Measurements from ENCODE around the gene FREM1.

FREM1 gene

DNA sequence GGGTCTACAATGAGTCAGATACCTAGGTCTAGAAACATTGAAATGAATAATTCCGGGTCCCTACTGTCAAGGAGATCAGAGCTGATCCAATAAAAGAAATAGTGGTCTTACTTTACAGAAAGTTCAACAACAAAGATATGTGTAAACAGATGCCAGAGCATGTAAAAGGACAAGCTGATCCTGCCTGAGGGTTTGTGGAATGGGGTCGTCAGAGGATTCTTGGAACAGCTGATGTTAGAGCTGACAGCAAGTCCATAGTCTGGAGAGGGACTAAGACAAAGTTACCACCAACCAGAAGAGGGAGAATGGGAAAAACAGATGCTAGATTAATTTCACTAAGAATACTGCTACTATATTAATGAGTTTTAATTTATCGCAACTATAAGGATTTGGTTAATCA lies 71.5 kb downstream of the FREM1 start:
- H3K4me3 ChIP-seq (replicated peaks; ENCODE audit: low read depth, low read length): no peak overlapping the region
- no peak for DNase-seq (ENCODE audit: low read depth)
- TF ChIP-seq, protein P1, sequence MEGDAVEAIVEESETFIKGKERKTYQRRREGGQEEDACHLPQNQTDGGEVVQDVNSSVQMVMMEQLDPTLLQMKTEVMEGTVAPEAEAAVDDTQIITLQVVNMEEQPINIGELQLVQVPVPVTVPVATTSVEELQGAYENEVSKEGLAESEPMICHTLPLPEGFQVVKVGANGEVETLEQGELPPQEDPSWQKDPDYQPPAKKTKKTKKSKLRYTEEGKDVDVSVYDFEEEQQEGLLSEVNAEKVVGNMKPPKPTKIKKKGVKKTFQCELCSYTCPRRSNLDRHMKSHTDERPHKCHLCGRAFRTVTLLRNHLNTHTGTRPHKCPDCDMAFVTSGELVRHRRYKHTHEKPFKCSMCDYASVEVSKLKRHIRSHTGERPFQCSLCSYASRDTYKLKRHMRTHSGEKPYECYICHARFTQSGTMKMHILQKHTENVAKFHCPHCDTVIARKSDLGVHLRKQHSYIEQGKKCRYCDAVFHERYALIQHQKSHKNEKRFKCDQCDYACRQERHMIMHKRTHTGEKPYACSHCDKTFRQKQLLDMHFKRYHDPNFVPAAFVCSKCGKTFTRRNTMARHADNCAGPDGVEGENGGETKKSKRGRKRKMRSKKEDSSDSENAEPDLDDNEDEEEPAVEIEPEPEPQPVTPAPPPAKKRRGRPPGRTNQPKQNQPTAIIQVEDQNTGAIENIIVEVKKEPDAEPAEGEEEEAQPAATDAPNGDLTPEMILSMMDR (IDR thresholded peaks at IDR 0.05; ENCODE audit: low read length, missing control alignments): no peak

DNA sequence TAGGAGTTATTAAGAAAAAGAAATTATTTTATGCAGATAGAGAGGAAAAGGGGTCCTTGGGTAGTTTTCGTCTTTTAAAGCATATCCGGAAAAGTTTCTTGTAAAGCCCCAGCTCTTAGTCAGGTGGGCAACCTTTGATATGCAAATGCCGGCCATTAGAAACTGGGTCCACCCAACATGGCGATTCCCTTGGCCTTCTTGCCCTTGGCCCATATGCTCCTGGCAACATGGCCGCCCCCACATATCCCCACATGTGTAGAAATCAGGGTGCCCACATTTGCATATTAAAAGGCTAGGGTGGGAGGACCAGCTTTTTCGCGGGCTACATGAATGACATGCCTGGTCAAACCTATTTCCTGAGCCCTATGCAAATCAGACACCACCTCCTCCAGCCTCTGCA lies 73.3 kb downstream of the FREM1 start:
- H3K4me3 ChIP-seq (replicated peaks; ENCODE audit: low read depth, low read length): no peak overlapping the region
- DNase-seq (ENCODE audit: low read depth): no peak
- TF ChIP-seq, protein P1 (IDR thresholded peaks at IDR 0.05; ENCODE audit: low read length, missing control alignments): no peak

DNA sequence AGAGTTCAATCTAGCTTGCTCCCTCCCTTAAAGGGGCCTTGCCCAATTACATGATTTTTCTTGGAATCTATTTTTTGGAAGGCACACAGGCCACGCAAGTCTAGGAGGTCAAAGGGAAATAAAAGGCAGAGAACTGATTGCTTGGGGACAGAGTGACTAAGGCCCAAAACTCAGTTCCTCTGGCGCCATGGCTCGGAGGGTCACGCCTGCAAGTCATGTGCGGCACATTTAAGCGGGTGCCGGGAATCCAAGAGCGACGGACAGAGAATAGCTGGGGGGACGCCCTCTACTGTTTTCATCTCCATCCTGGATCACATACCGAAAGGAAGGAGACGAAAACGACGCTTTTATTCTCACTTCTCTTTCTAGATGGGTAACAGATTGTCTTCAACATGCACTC lies 78.6 kb downstream of the FREM1 start:
- TF ChIP-seq, protein P1 (IDR thresholded peaks at IDR 0.05; ENCODE audit: low read length, missing control alignments): no peak
- H3K4me3 ChIP-seq (replicated peaks; ENCODE audit: low read depth, low read length): no peak overlapping the region
- DNase-seq (ENCODE audit: low read depth): no peak

DNA sequence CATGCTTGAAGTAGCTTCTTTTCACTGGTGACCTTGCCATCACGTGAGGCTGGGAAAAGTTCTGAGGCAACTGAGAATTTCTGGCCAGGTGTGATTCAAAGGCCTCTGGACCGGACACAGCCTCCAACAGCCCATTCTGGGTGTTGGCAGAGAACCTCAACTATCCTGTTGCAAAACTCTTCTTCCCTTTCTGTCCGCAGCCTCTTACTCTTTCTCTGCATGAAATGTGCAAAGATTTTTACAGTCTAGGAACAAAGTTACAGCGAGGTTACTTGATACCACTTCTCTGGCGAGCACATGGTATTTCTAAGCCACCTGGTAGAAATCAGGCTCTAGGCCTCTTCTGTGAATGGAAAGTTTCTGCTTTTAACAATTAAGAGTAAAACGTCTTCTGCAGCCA lies 79.2 kb downstream of the FREM1 start:
- DNase-seq (ENCODE audit: low read depth): no peak
- no peak overlapping the region for H3K4me3 ChIP-seq (replicated peaks; ENCODE audit: low read depth, low read length)
- TF ChIP-seq, protein P1 (IDR thresholded peaks at IDR 0.05; ENCODE audit: low read length, missing control alignments): no peak

DNA sequence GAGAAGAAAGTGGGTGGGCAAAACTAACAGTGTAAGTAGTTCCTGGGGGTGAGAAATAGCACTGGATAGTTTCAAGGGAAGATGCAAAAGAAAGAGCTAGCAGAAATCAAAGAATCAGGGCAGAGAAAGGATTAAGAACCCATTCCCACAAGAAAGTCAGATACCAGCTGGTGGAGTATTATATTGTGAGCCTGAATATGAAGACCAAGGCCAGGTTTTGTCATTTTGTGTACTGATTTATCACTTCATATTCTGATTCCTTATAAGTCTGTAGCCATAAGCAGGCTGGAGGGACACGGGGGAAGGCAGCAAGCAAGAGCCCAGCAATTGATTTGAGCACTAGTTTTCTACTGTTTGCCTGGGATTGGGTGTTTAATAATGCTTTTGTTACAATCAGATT lies 80.2 kb downstream of the FREM1 start:
- no peak for DNase-seq (ENCODE audit: low read depth)
- TF ChIP-seq, protein P1 (IDR thresholded peaks at IDR 0.05; ENCODE audit: low read length, missing control alignments): no peak
- H3K4me3 ChIP-seq (replicated peaks; ENCODE audit: low read depth, low read length): no peak overlapping the region

DNA sequence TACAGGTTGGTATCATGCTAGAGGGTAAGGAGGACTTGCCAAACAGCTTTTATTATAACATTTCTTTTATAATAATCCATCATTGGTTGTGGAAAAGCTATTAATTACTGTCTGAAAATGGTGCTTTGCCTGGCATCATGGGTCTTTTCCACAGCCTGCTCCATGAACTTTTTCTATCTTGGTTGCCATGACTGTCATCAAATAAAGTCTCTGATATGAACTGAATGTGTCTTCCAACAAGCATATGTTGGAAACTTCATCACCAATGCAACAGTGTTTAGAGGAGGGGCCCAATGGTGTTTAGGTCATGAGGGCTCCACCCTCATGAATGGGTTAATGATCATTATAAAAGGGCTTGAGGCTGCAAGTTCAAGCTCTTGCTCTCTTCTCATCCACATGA lies 81.0 kb downstream of the FREM1 start:
- H3K4me3 ChIP-seq (replicated peaks; ENCODE audit: low read depth, low read length): no peak overlapping the region
- no peak for DNase-seq (ENCODE audit: low read depth)
- TF ChIP-seq, protein P1 (IDR thresholded peaks at IDR 0.05; ENCODE audit: low read length, missing control alignments): no peak

DNA sequence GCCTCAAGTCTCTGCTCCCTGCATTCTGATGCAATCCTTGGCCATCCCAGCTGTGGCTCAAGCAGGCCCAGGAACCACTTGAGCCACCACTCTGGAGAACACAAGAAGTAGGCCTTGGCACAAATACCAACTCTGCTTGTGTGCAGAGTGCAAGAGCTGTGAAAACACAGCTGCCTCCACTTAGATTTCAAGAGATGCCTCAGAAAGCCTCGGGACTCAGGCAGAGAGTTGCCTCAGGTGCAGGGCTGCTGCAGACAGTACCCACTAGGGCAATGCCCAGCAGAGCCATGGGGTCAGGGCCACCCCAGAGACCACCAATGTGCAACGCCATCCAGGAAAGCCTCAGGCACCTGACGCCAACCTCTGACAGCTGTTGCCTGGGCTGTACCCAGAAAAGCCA lies 82.4 kb downstream of the FREM1 start:
- H3K4me3 ChIP-seq (replicated peaks; ENCODE audit: low read depth, low read length): no peak overlapping the region
- DNase-seq (ENCODE audit: low read depth): no peak
- TF ChIP-seq, protein P1 (IDR thresholded peaks at IDR 0.05; ENCODE audit: low read length, missing control alignments): no peak

Measured in fibroblast of pulmonary artery (primary cell).